Stomach (tissue), 9 donors: ENCODE results near the gene IGF2BP3. TPM values are rescaled to one million over a fixed set of nuclear protein-coding genes. Genes with fewer than 3 reads are reported as not detected.

ENCODE experiments used
- DNase-seq, 2 donors: peaks; one replicate each; pipeline versions ENCODE4 v3.0.0 to v3.0.0-alpha.2; 2013 to 2019
- H3K27ac ChIP-seq, 5 donors: fragments of 200-600 bp in 4 of 5; sonication (generic) in 4 of 5; one replicate each; pipeline ENCODE4 v1.5.1; 2013 to 2019; ENCODE audit warnings: mild to moderate bottlenecking in 1 of 5, moderate library complexity in 1 of 5
- H3K27me3 ChIP-seq, 3 donors: fragments of 200-600 bp; sonication (generic); one replicate each; pipeline ENCODE4 v1.5.1; 2017 to 2019; ENCODE audit warnings: mixed run types in 1 of 3
- H3K36me3 ChIP-seq, 4 donors: fragments of 200-600 bp; sonication (generic); 1 replicate in 3 of 4; 2 replicates in 1 of 4; pipeline ENCODE4 v1.5.1; 2016 to 2019
- H3K4me1 ChIP-seq, 4 donors: fragments of 200-600 bp; sonication (generic); one replicate each; pipeline ENCODE4 v1.5.1; 2016 to 2019
- H3K4me3 ChIP-seq, 4 donors: fragments of 200-600 bp; sonication (generic) in 3 of 4; one replicate each; pipeline ENCODE4 v1.5.1; 2016 to 2019; ENCODE audit warnings: mild to moderate bottlenecking in 1 of 4
- H3K9me3 ChIP-seq, 4 donors: fragments of 200-600 bp; sonication (generic); one replicate each; pipeline ENCODE4 v1.5.1; 2016 to 2019
- CTCF ChIP-seq, 7 experiments: fragments of 450-650 bp in 4 of 7; fragments of 200-600 bp in 3 of 7; sonication (generic) in 3 of 7; IDR thresholded peaks; one replicate each; pipeline ENCODE4 v1.5.1; 2016 to 2019; ENCODE audit warnings: antibody characterized with exemption in 7 of 7, control low read depth in 2 of 7, mild to moderate bottlenecking in 1 of 7
- EP300 ChIP-seq: sonication (generic); formaldehyde crosslinking; IDR thresholded peaks from one replicate; pipeline ENCODE4 v1.6.1; 2017; ENCODE audit warnings: antibody characterized with exemption
- POLR2A ChIP-seq, 4 donors: fragments of 450-650 bp; IDR thresholded peaks; one replicate each; pipeline ENCODE4 v1.6.1; 2016; ENCODE audit warnings: antibody characterized with exemption in 4 of 4, control low read depth in 2 of 4, mild to moderate bottlenecking in 1 of 4, moderate library complexity in 1 of 4
- POLR2AphosphoS5 ChIP-seq, 3 donors: sonication (generic); formaldehyde crosslinking; IDR thresholded peaks; one replicate each; pipeline ENCODE4 v1.6.1; 2016; ENCODE audit warnings: antibody characterized with exemption in 3 of 3
- WGBS, 5 donors: extraction: QIAGEN DNeasy Blood & Tissue Kit in 3 of 5; methylation state at CpG; one replicate each; pipeline versions ENCODE4 v1.1.5 to v1.1.7; 2013 to 2018; 5-methylcytosine and 5-hydroxymethylcytosine counted together
- intact Hi-C: fragments of 100-400 bp; cut with DNase I; formaldehyde crosslinking; loops from one replicate; pipeline ENCODE4 v1.15.1; 2023; ENCODE audit warnings: low total_unique reads
- polyA plus RNA-seq, 3 donors: library from polyadenylated mRNA; stranded (reverse); fragments of 200-250 nt; gene quantifications; one replicate each; pipeline ENCODE4 v1.2.3, GENCODE V29; 2013
- total RNA-seq, 5 donors: library from RNA; depleted of rRNA; stranded (reverse); fragments of >200 nt; gene quantifications; one replicate each; pipeline versions ENCODE4 v1.1.0 to v1.2.3, GENCODE V29; 2014 to 2016
- donor health status: healthy with polysubstance abuse.
- donor health status: Bipolar disorder and iron deficiency.
- donor health status: healthy.

Gene IGF2BP3
- total and polyA plus RNA-seq, 8 donors: 0.43 to 61.9 (median 5.2) TPM; not detected in 4

GRCh38 chr7:23438171-23438570 is 32.1 kb downstream of the IGF2BP3 start:
- Histone ChIP-seq H3K9me3 (no peaks in the 10 kb centered on the region), H3K4me3 (no peak overlapping the region), H3K4me1 (no peaks in the 10 kb centered on the region), H3K27me3 (no peaks in the 10 kb centered on the region), H3K36me3 (no peaks in the 10 kb centered on the region), H3K27ac (no peak overlapping the region)
- intact Hi-C loops: no loop called here
- DNase-seq: no peak
- TF ChIP-seq POLR2AphosphoS5 (IDR thresholded peaks at IDR 0.05): no peak
- WGBS, 5 donors: 92 to 97% (median 93%) methylated on average over 4 of the region's 4 CpGs

- no peak for DNase-seq
- Histone ChIP-seq H3K9me3 (no peaks in the 10 kb centered on the region), H3K27me3 (peaks cover 0 to 16% (median 0%) of the 10 kb centered on the region in 3 donors), H3K4me3 (no peak overlapping the region), H3K36me3 (no peaks in the 10 kb centered on the region), H3K4me1 (no peaks in the 10 kb centered on the region), H3K27ac (no peak overlapping the region)
- TF ChIP-seq EP300 (no peak), POLR2AphosphoS5 (IDR thresholded peaks at IDR 0.05) (no peak), CTCF (IDR thresholded peaks at IDR 0.05) (no peak), POLR2A (IDR thresholded peaks at IDR 0.05) (no peak)
- WGBS, 5 donors: 83 to 88% (median 86%) methylated on average over 5 of the region's 5 CpGs
- intact Hi-C loops: no loop called here
These were observed 36.0 kb downstream of the IGF2BP3 start for GRCh38 chr7:23434147-23434917.

- intact Hi-C loops: no loop called here
- Histone ChIP-seq H3K27me3 (peaks cover 0 to 16% (median 0%) of the 10 kb centered on the region in 3 donors), H3K4me3 (no peak overlapping the region), H3K4me1 (no peaks in the 10 kb centered on the region), H3K36me3 (no peaks in the 10 kb centered on the region), H3K27ac (no peak overlapping the region), H3K9me3 (no peaks in the 10 kb centered on the region)
- peak in 1 of 2 donors; percentile 16 for DNase-seq
- 67 to 72% (median 70%) methylated on average over 7 of the region's 7 CpGs for WGBS, 5 donors
- no peak for TF ChIP-seq POLR2A (IDR thresholded peaks at IDR 0.05)
- no peak for TF ChIP-seq EP300
- TF ChIP-seq CTCF (IDR thresholded peaks at IDR 0.05): no peak
- TF ChIP-seq POLR2AphosphoS5 (IDR thresholded peaks at IDR 0.05): no peak
These were observed 38.5 kb downstream of the IGF2BP3 start for GRCh38 chr7:23431702-23432199.

GRCh38 chr7:23430893-23431259 is 39.4 kb downstream of the IGF2BP3 start:
- Histone ChIP-seq H3K36me3 (no peaks in the 10 kb centered on the region), H3K4me3 (no peak overlapping the region), H3K27me3 (peaks cover 0 to 16% (median 0%) of the 10 kb centered on the region in 3 donors), H3K27ac (no peak overlapping the region), H3K4me1 (no peaks in the 10 kb centered on the region), H3K9me3 (no peaks in the 10 kb centered on the region)
- no peak for DNase-seq
- intact Hi-C loops: no loop called here
- WGBS, 5 donors: 78 to 86% (median 82%) methylated on average over 4 of the region's 4 CpGs
- TF ChIP-seq CTCF (IDR thresholded peaks at IDR 0.05) (no peak), EP300 (no peak), POLR2A (IDR thresholded peaks at IDR 0.05) (no peak), POLR2AphosphoS5 (IDR thresholded peaks at IDR 0.05) (no peak)

- 84 to 94% (median 88%) methylated on average over 3 of the region's 3 CpGs for WGBS, 5 donors
These were observed 43.4 kb downstream of the IGF2BP3 start for GRCh38 chr7:23426876-23427275.

More at GRCh38 chr7:23426876-23427275, 43.4 kb downstream of the IGF2BP3 start:
- Histone ChIP-seq H3K4me3 (no peak overlapping the region), H3K27ac (no peak overlapping the region), H3K9me3 (no peaks in the 10 kb centered on the region), H3K27me3 (peaks cover 0 to 12% (median 0%) of the 10 kb centered on the region in 3 donors), H3K36me3 (no peaks in the 10 kb centered on the region), H3K4me1 (peaks cover 0 to 8% (median 0%) of the 10 kb centered on the region in 4 donors)
- intact Hi-C loops: no loop called here
- no peak for TF ChIP-seq POLR2AphosphoS5 (IDR thresholded peaks at IDR 0.05)
- no peak for TF ChIP-seq CTCF (IDR thresholded peaks at IDR 0.05)
- no peak for TF ChIP-seq POLR2A (IDR thresholded peaks at IDR 0.05)
- no peak for TF ChIP-seq EP300
- DNase-seq: no peak
